ENCODE measurements around the gene NDUFS4.
"Not testable (repeated sequence)": the region's sequence is repeated elsewhere in the genome, so short reads cannot be mapped to it uniquely, and the experiment has no call there.

NDUFS4 gene

GRCh38 chr5:53674121-53674520 is 113.7 kb downstream of the NDUFS4 start:
- no peak for DNase-seq (ENCODE audit: low spot score)
- H3K4me3 ChIP-seq: no peak overlapping the region

GRCh38 chr5:53677632-53678031 is 117.2 kb downstream of the NDUFS4 start:
- no peak overlapping the region for H3K27ac ChIP-seq
- H3K4me3 ChIP-seq: no peak overlapping the region
- DNase-seq (ENCODE audit: low spot score): no peak
- TF ChIP-seq CTCF (IDR thresholded peaks at IDR 0.05): no peak

More at GRCh38 chr5:53674121-53674520, 113.7 kb downstream of the NDUFS4 start:
- H3K27ac ChIP-seq: no peak overlapping the region
- TF ChIP-seq CTCF (IDR thresholded peaks at IDR 0.05): no peak

- Histone ChIP-seq H3K27ac (no peak overlapping the region), H3K4me3 (no peak overlapping the region)
- DNase-seq (ENCODE audit: low spot score): no peak
- no peak for TF ChIP-seq CTCF (IDR thresholded peaks at IDR 0.05)
Observed at GRCh38 chr5:53678981-53679660, 118.7 kb downstream of the NDUFS4 start.

GRCh38 chr5:53681079-53681478 is 120.6 kb downstream of the NDUFS4 start:
- no peak for DNase-seq (ENCODE audit: low spot score)
- H3K4me3 ChIP-seq: no peak overlapping the region
- no peak for TF ChIP-seq CTCF (IDR thresholded peaks at IDR 0.05)
- H3K27ac ChIP-seq: no peak overlapping the region

GRCh38 chr5:53691014-53691413 is 130.6 kb downstream of the NDUFS4 start:
- TF ChIP-seq CTCF (IDR thresholded peaks at IDR 0.05): no peak
- no peak overlapping the region for H3K4me3 ChIP-seq
- no peak for DNase-seq (ENCODE audit: low spot score)
- no peak overlapping the region for H3K27ac ChIP-seq

GRCh38 chr5:53694520-53695022 is 134.1 kb downstream of the NDUFS4 start:
- TF ChIP-seq CTCF (IDR thresholded peaks at IDR 0.05): no peak
- H3K4me3 ChIP-seq: no peak overlapping the region
- DNase-seq (ENCODE audit: low spot score): no peak
- no peak overlapping the region for H3K27ac ChIP-seq

GRCh38 chr5:53710405-53710804 is 150.0 kb downstream of the NDUFS4 start:
- DNase-seq (ENCODE audit: low spot score); H3K27ac ChIP-seq: not testable (repeated sequence)

More at GRCh38 chr5:53710405-53710804, 150.0 kb downstream of the NDUFS4 start:
- not testable (repeated sequence) for H3K4me3 ChIP-seq

All from coronary artery (tissue), 2 donors.